ENCODE results near the gene SRCIN1. TPM values are rescaled to one million over a fixed set of nuclear protein-coding genes. Genes with fewer than 3 reads are reported as not detected.
"Not testable (repeated sequence)": the region's sequence is repeated elsewhere in the genome, so short reads cannot be mapped to it uniquely, and the experiment has no call there.

Gene SRCIN1
- total and polyA plus RNA-seq, 7 experiments from 2014 or later, result 0.15 to 0.40 (median 0.23) TPM; not detected in 3

DNA sequence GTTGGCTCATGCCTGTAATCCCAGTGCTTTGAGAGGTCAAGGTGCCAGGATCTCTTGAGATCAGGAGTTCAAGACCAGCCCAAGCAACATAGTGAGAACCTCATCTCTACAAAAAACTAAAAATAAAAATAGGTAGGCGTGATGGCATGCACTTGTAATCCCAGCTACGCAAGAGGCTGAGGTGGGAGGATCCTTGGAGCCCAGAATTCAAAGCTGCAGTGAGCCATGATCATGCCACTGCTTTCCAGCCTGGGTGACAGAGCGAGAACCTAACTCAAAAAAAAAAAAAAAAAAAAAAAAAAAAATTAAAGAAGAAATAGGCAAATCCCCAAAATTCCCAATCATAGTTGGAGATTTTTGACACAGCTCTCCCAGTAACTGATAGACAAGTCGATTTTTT, 32.2 kb upstream of the SRCIN1 start:
- intact Hi-C loops (cut with micrococcal nuclease), result no loop called here
- Mint-ChIP-seq H3K4me3 (no peak overlapping the region), H3K9me3 (peaks cover 0 to 3% (median 0%) of the 10 kb centered on the region in 11 donors), H3K36me3 (peaks cover 0 to 5% (median 0%) of the 10 kb centered on the region in 5 donors), H3K27ac (no peak overlapping the region), H3K27me3 (peaks cover 21 to 35% (median 29%) of the 10 kb centered on the region in 5 donors), H3K4me1 (no peaks in the 10 kb centered on the region)
- no peak for ATAC-seq
- peaks cover 0 to 4% of the 10 kb centered on the region in 2 donors for H3K27me3 ChIP-seq (ENCODE audit: control insufficient read depth in 2 of 2, insufficient read depth in 2 of 2, low read length in 2 of 2)
- no peak overlapping the region for H3K4me3 ChIP-seq (ENCODE audit: low read length)
- ChIA-PET CTCF (interaction anchor here (0.7 kb wide), 1 partner anchor 164 kb away, joined by 4 read pairs; no protein-coding TSS in a partner anchor), POLR2A (no interaction called here)
- no peak overlapping the region for H3K27ac ChIP-seq (ENCODE audit: low read depth, low read length)
- H3K36me3 ChIP-seq (ENCODE audit: control insufficient read depth in 2 of 3, insufficient read depth in 3 of 3, low read length in 3 of 3), result no peaks in the 10 kb centered on the region
- H3K9me3 ChIP-seq (ENCODE audit: control insufficient read depth in 2 of 3, low read length in 3 of 3), result no peaks in the 10 kb centered on the region
- DNase-seq, result no peak
- no peaks in the 10 kb centered on the region for H3K4me1 ChIP-seq (ENCODE audit: control insufficient read depth in 2 of 2, insufficient read depth in 2 of 2, low read length in 2 of 2)

- ChIA-PET POLR2A (no interaction called here), CTCF (no interaction called here)
- Histone ChIP-seq H3K36me3 (ENCODE audit: control insufficient read depth in 2 of 3, insufficient read depth in 3 of 3, low read length in 3 of 3) (no peaks in the 10 kb centered on the region), H3K27me3 (ENCODE audit: control insufficient read depth in 2 of 2, insufficient read depth in 2 of 2, low read length in 2 of 2) (peaks cover 0 to 4% of the 10 kb centered on the region in 2 donors), H3K9me3 (ENCODE audit: control insufficient read depth in 2 of 3, low read length in 3 of 3) (no peaks in the 10 kb centered on the region), H3K4me1 (ENCODE audit: control insufficient read depth in 2 of 2, insufficient read depth in 2 of 2, low read length in 2 of 2) (no peaks in the 10 kb centered on the region), H3K27ac (ENCODE audit: low read depth, low read length) (no peak overlapping the region), H3K4me3 (ENCODE audit: low read length) (no peak overlapping the region)
- peaks cover 0 to 3% (median 0%) of the 10 kb centered on the region in 11 donors for H3K9me3 Mint-ChIP-seq
- peaks cover 18 to 35% (median 29%) of the 10 kb centered on the region in 5 donors for H3K27me3 Mint-ChIP-seq
- H3K27ac Mint-ChIP-seq, result no peak overlapping the region
- H3K36me3 Mint-ChIP-seq, result peaks cover 0 to 5% (median 0%) of the 10 kb centered on the region in 5 donors
- H3K4me1 Mint-ChIP-seq, result no peaks in the 10 kb centered on the region
- ATAC-seq (no peak), DNase-seq (no peak)
- intact Hi-C loops (cut with micrococcal nuclease), result no loop called here
- H3K4me3 Mint-ChIP-seq, result no peak overlapping the region
These were observed 30.3 kb upstream of the SRCIN1 start for GRCh38 chr17:38636054-38636453.

- no peak overlapping the region for H3K27ac Mint-ChIP-seq
- DNase-seq (no peak), ATAC-seq (no peak)
- Histone ChIP-seq H3K4me3 (ENCODE audit: low read length) (no peak overlapping the region), H3K27ac (ENCODE audit: low read depth, low read length) (no peak overlapping the region), H3K36me3 (ENCODE audit: control insufficient read depth in 2 of 3, insufficient read depth in 3 of 3, low read length in 3 of 3) (no peaks in the 10 kb centered on the region), H3K4me1 (ENCODE audit: control insufficient read depth in 2 of 2, insufficient read depth in 2 of 2, low read length in 2 of 2) (no peaks in the 10 kb centered on the region), H3K9me3 (ENCODE audit: control insufficient read depth in 2 of 3, low read length in 3 of 3) (no peaks in the 10 kb centered on the region), H3K27me3 (ENCODE audit: control insufficient read depth in 2 of 2, insufficient read depth in 2 of 2, low read length in 2 of 2) (no peaks in the 10 kb centered on the region)
- POLR2A ChIA-PET, result no interaction called here
- H3K27me3 Mint-ChIP-seq, result peaks cover 8 to 18% (median 14%) of the 10 kb centered on the region in 5 donors
- no peak overlapping the region for H3K4me3 Mint-ChIP-seq
- CTCF ChIA-PET, result no interaction called here
- no peaks in the 10 kb centered on the region for H3K4me1 Mint-ChIP-seq
- peaks cover 0 to 5% (median 0%) of the 10 kb centered on the region in 5 donors for H3K36me3 Mint-ChIP-seq
- peaks cover 0 to 3% (median 0%) of the 10 kb centered on the region in 11 donors for H3K9me3 Mint-ChIP-seq
- intact Hi-C loops (cut with micrococcal nuclease), result no loop called here
These were observed 26.6 kb upstream of the SRCIN1 start for GRCh38 chr17:38632334-38632733.

DNA sequence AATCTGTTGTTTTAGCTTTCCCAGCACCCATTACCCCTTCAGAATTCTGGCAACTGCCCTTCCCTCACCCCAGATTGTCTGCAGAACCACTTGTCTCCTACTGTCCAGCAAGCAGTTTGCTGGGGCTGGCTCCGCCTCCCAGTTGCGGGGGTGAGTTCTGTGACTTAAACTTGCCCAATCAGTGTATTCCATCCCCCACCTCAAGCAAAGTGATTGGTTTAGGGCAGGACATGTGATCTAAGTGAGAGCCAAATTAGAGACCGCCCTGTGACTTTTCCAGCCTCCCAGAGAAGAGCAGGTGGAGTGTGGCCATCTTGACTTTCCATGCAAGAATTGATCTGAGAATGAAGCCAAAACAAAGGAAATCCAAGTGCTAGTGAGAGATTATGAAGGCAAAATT, 22.7 kb upstream of the SRCIN1 start:
- no peak for DNase-seq
- no peak overlapping the region for H3K4me3 Mint-ChIP-seq
- H3K9me3 ChIP-seq (ENCODE audit: control insufficient read depth in 2 of 3, low read length in 3 of 3), result no peaks in the 10 kb centered on the region
- H3K27me3 ChIP-seq (ENCODE audit: control insufficient read depth in 2 of 2, insufficient read depth in 2 of 2, low read length in 2 of 2), result no peaks in the 10 kb centered on the region
- POLR2A ChIA-PET, result no interaction called here
- H3K27me3 Mint-ChIP-seq, result peaks cover 0 to 20% (median 7%) of the 10 kb centered on the region in 5 donors
- intact Hi-C loops (cut with micrococcal nuclease), result no loop called here
- no peak overlapping the region for H3K27ac Mint-ChIP-seq
- peaks cover 0 to 2% (median 0%) of the 10 kb centered on the region in 11 donors for H3K9me3 Mint-ChIP-seq
- peaks cover 0 to 4% (median 0%) of the 10 kb centered on the region in 7 donors for H3K4me1 Mint-ChIP-seq
- H3K27ac ChIP-seq (ENCODE audit: low read depth, low read length), result no peak overlapping the region
- ATAC-seq, result no peak
- no peaks in the 10 kb centered on the region for H3K36me3 Mint-ChIP-seq
- H3K4me3 ChIP-seq (ENCODE audit: low read length), result no peak overlapping the region
- H3K4me1 ChIP-seq (ENCODE audit: control insufficient read depth in 2 of 2, insufficient read depth in 2 of 2, low read length in 2 of 2), result no peaks in the 10 kb centered on the region
- CTCF ChIA-PET, result no interaction called here
- no peaks in the 10 kb centered on the region for H3K36me3 ChIP-seq (ENCODE audit: control insufficient read depth in 2 of 3, insufficient read depth in 3 of 3, low read length in 3 of 3)

GRCh38 chr17:38627957-38628356, 22.2 kb upstream of the SRCIN1 start:
- no peaks in the 10 kb centered on the region for H3K36me3 ChIP-seq (ENCODE audit: control insufficient read depth in 2 of 3, insufficient read depth in 3 of 3, low read length in 3 of 3)
- no peaks in the 10 kb centered on the region for H3K27me3 ChIP-seq (ENCODE audit: control insufficient read depth in 2 of 2, insufficient read depth in 2 of 2, low read length in 2 of 2)
- H3K4me1 Mint-ChIP-seq, result peaks cover 0 to 4% (median 0%) of the 10 kb centered on the region in 7 donors
- peaks cover 0 to 2% (median 0%) of the 10 kb centered on the region in 11 donors for H3K9me3 Mint-ChIP-seq
- ATAC-seq (no peak), DNase-seq (no peak)
- H3K4me3 ChIP-seq (ENCODE audit: low read length), result no peak overlapping the region
- no peaks in the 10 kb centered on the region for H3K36me3 Mint-ChIP-seq
- no peaks in the 10 kb centered on the region for H3K9me3 ChIP-seq (ENCODE audit: control insufficient read depth in 2 of 3, low read length in 3 of 3)
- no peak overlapping the region for H3K27ac ChIP-seq (ENCODE audit: low read depth, low read length)
- POLR2A ChIA-PET, result no interaction called here
- CTCF ChIA-PET, result no interaction called here
- H3K4me3 Mint-ChIP-seq, result no peak overlapping the region
- peaks cover 2 to 21% (median 11%) of the 10 kb centered on the region in 5 donors for H3K27me3 Mint-ChIP-seq
- intact Hi-C loops (cut with micrococcal nuclease), result no loop called here
- H3K4me1 ChIP-seq (ENCODE audit: control insufficient read depth in 2 of 2, insufficient read depth in 2 of 2, low read length in 2 of 2), result no peaks in the 10 kb centered on the region
- H3K27ac Mint-ChIP-seq, result no peak overlapping the region

- H3K27me3 ChIP-seq (ENCODE audit: control insufficient read depth in 2 of 2, insufficient read depth in 2 of 2, low read length in 2 of 2); CTCF ChIA-PET: not testable (repeated sequence)
These were observed 21.0 kb upstream of the SRCIN1 start for GRCh38 chr17:38626606-38627226.

GRCh38 chr17:38625482-38625881, 19.7 kb upstream of the SRCIN1 start:
- Histone ChIP-seq H3K9me3 (ENCODE audit: control insufficient read depth in 2 of 3, low read length in 3 of 3) (no peaks in the 10 kb centered on the region), H3K27ac (ENCODE audit: low read depth, low read length) (no peak overlapping the region), H3K4me1 (ENCODE audit: control insufficient read depth in 2 of 2, insufficient read depth in 2 of 2, low read length in 2 of 2) (no peaks in the 10 kb centered on the region), H3K27me3 (ENCODE audit: control insufficient read depth in 2 of 2, insufficient read depth in 2 of 2, low read length in 2 of 2) (no peaks in the 10 kb centered on the region), H3K4me3 (ENCODE audit: low read length) (no peak overlapping the region), H3K36me3 (ENCODE audit: control insufficient read depth in 2 of 3, insufficient read depth in 3 of 3, low read length in 3 of 3) (no peaks in the 10 kb centered on the region)
- Mint-ChIP-seq H3K27ac (no peak overlapping the region), H3K4me3 (no peak overlapping the region), H3K27me3 (peaks cover 22 to 34% (median 30%) of the 10 kb centered on the region in 5 donors), H3K36me3 (no peaks in the 10 kb centered on the region), H3K4me1 (peaks cover 0 to 4% (median 0%) of the 10 kb centered on the region in 7 donors), H3K9me3 (peaks cover 0 to 2% (median 0%) of the 10 kb centered on the region in 11 donors)
- no peak for ATAC-seq
- intact Hi-C loops (cut with micrococcal nuclease), result no loop called here
- ChIA-PET CTCF (no interaction called here), POLR2A (no interaction called here)
- no peak for DNase-seq

More at GRCh38 chr17:38626606-38627226, 21.0 kb upstream of the SRCIN1 start:
- H3K4me3 Mint-ChIP-seq; POLR2A ChIA-PET; ATAC-seq; H3K27ac ChIP-seq (ENCODE audit: low read depth, low read length); DNase-seq; H3K27ac Mint-ChIP-seq; H3K4me1 ChIP-seq (ENCODE audit: control insufficient read depth in 2 of 2, insufficient read depth in 2 of 2, low read length in 2 of 2); H3K9me3 ChIP-seq (ENCODE audit: control insufficient read depth in 2 of 3, low read length in 3 of 3); H3K9me3 Mint-ChIP-seq; H3K4me1 Mint-ChIP-seq; H3K36me3 Mint-ChIP-seq; intact Hi-C loops (cut with micrococcal nuclease); H3K4me3 ChIP-seq (ENCODE audit: low read length); H3K36me3 ChIP-seq (ENCODE audit: control insufficient read depth in 2 of 3, insufficient read depth in 3 of 3, low read length in 3 of 3): not testable (repeated sequence)
- peaks cover 13 to 28% (median 21%) of the 10 kb centered on the region in 5 donors for H3K27me3 Mint-ChIP-seq

Data from naive thymus-derived CD4-positive, alpha-beta T cell (primary cell).